Activated CD8-positive, alpha-beta T cell treated with anti-CD3 and anti-CD28 coated beads for 36 hours (primary cell): ENCODE measurements around the gene SYT1. TPM values are rescaled to one million over a fixed set of nuclear protein-coding genes. Genes with fewer than 3 reads are reported as not detected.
"Not testable (repeated sequence)": the region's sequence is repeated elsewhere in the genome, so short reads cannot be mapped to it uniquely, and the experiment has no call there.

ENCODE experiments used
- ATAC-seq: fragments of 200-7000 bp; cut with Tn5 transposase; one replicate; pipeline ENCODE4 v1.10.0; 2021; ENCODE audit warnings: mild to moderate bottlenecking, moderate library complexity
- CTCF ChIA-PET: fragments of 350-600 bp; sonication (Branson Sonifier 250); formaldehyde crosslinking; loops from one replicate; lab custom pipeline; 2021; ENCODE audit warnings: antibody characterized with exemption; lab: Charles Lee
- POLR2A ChIA-PET: fragments of 350-600 bp; sonication (Branson Sonifier 250); formaldehyde crosslinking; loops from one replicate; lab custom pipeline; 2021; ENCODE audit warnings: antibody characterized with exemption; lab: Charles Lee
- DNase-seq: peaks from one replicate; pipeline ENCODE4 v3.0.0-alpha.2; 2020
- H3K27ac Mint-ChIP-seq: one replicate; pipeline ENCODE4 v1.8.0; 2021; ENCODE audit warnings: mild to moderate bottlenecking, mixed read lengths
- H3K27me3 Mint-ChIP-seq: one replicate; pipeline ENCODE4 v1.8.0; 2021; ENCODE audit warnings: mixed read lengths
- H3K36me3 Mint-ChIP-seq: one replicate; pipeline ENCODE4 v1.8.0; 2021; ENCODE audit warnings: low read depth, mixed read lengths
- H3K4me1 Mint-ChIP-seq: one replicate; pipeline ENCODE4 v1.8.0; 2021; ENCODE audit warnings: low read depth, mixed read lengths
- H3K4me3 Mint-ChIP-seq: one replicate; pipeline ENCODE4 v1.8.0; 2021; ENCODE audit warnings: mild to moderate bottlenecking, moderate library complexity, mixed read lengths
- H3K9me3 Mint-ChIP-seq: one replicate; pipeline ENCODE4 v1.8.0; 2021; ENCODE audit warnings: mixed read lengths
- intact Hi-C: fragments of 100-400 bp; cut with micrococcal nuclease; formaldehyde crosslinking; loops from one replicate; pipeline ENCODE4 v1.10.0; 2022
- total RNA-seq, 2 experiments: library from RNA; stranded (reverse); gene quantifications; one replicate each; pipeline ENCODE4 v1.2.3, GENCODE V29; 2021
- TF ChIP-seq, protein P1 (sequence below): fragments of 200-600 bp; IDR thresholded peaks from one replicate; pipeline ENCODE4 v1.8.0; 2022; ENCODE audit warnings: antibody characterized with exemption, mild to moderate bottlenecking

SYT1 gene
- total RNA-seq, 2 experiments from 2014 or later, result not detected

DNA sequence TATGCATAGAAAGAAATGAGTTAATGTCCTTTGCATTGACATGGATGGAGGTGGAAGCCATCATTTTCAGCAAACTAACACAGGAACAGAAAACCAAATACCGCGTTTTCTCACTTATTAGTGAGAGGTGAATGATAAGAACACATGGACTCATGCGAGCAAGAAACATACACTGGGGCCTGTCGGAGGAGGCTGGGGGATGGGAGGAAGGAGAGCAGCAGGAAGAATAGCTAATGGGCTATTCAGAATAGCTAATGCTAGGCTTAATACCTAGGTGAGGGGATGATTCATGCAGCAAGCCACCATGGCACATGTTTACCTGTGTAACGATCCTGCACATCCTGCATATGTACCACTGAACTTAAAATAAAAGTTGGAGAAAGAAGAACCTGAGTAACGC, 29.1 kb upstream of the SYT1 start:
- TF ChIP-seq, protein P1, sequence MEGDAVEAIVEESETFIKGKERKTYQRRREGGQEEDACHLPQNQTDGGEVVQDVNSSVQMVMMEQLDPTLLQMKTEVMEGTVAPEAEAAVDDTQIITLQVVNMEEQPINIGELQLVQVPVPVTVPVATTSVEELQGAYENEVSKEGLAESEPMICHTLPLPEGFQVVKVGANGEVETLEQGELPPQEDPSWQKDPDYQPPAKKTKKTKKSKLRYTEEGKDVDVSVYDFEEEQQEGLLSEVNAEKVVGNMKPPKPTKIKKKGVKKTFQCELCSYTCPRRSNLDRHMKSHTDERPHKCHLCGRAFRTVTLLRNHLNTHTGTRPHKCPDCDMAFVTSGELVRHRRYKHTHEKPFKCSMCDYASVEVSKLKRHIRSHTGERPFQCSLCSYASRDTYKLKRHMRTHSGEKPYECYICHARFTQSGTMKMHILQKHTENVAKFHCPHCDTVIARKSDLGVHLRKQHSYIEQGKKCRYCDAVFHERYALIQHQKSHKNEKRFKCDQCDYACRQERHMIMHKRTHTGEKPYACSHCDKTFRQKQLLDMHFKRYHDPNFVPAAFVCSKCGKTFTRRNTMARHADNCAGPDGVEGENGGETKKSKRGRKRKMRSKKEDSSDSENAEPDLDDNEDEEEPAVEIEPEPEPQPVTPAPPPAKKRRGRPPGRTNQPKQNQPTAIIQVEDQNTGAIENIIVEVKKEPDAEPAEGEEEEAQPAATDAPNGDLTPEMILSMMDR, result no peak
- intact Hi-C loops, result no loop called here
- H3K4me3 Mint-ChIP-seq, result no peak overlapping the region
- ATAC-seq (no peak), DNase-seq (no peak)
- H3K9me3 Mint-ChIP-seq, result peaks cover under 1% of the 10 kb centered on the region
- POLR2A ChIA-PET, result interaction anchor here (0.6 kb wide), 1 partner anchor 1628 kb away, joined by 3 read pairs; no protein-coding TSS in a partner anchor
- H3K27me3 Mint-ChIP-seq, result no peaks in the 10 kb centered on the region
- no peaks in the 10 kb centered on the region for H3K36me3 Mint-ChIP-seq
- no peaks in the 10 kb centered on the region for H3K4me1 Mint-ChIP-seq
- no peak overlapping the region for H3K27ac Mint-ChIP-seq
- CTCF ChIA-PET, result no interaction called here

DNA sequence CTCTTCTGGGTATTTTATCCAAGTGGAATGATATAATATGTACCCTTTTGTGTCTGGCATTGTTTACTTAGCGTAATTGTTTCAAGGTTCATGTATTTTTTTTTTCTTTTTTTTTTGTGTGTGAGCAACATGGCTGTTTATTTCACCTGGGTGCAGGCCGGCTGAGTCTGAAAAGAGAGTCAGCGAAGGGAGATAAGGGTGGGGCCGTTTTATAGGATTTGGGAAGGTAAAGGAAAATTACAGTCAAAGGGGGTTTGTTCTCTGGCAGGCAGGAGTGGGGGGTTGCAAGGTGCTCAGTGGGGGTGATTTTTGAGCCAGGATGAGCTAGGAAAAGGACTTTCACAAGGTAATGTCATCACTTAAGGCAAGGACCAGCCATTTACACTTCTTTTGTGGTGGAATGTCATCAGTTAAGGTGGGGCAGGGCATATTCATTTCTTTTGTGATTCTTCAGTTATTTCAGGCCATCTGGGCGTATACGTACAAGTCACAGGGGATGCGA, 24.0 kb upstream of the SYT1 start:
- H3K9me3 Mint-ChIP-seq, DNase-seq, H3K4me1 Mint-ChIP-seq, intact Hi-C loops, H3K36me3 Mint-ChIP-seq, H3K4me3 Mint-ChIP-seq, H3K27me3 Mint-ChIP-seq, CTCF ChIA-PET, POLR2A ChIA-PET, ATAC-seq, H3K27ac Mint-ChIP-seq: not testable (repeated sequence)

DNA sequence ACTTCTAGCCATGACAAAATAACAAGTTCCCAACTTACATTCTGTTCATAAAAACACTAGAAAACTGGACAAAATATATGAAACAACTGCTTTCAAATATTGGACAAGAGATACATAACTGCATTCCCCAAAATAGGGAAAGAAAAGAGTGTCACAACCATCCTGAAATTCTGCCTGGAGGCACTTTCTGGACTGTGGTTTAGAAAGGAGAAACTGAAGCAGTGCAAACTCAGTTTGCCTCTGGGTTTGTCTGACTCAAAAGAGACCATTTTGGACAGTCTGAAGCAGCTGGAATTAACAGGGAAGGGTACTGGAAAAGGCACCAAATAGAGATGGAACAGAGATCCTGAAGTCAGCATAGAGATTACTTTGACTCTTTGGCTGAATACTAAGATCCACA, 11.3 kb upstream of the SYT1 start:
- no peaks in the 10 kb centered on the region for H3K27me3 Mint-ChIP-seq
- no peak overlapping the region for H3K27ac Mint-ChIP-seq
- TF ChIP-seq, protein P1, result no peak
- DNase-seq (no peak), ATAC-seq (no peak)
- H3K4me1 Mint-ChIP-seq, result no peaks in the 10 kb centered on the region
- ChIA-PET POLR2A (no interaction called here), CTCF (no interaction called here)
- peaks cover 2% of the 10 kb centered on the region for H3K9me3 Mint-ChIP-seq
- no peaks in the 10 kb centered on the region for H3K36me3 Mint-ChIP-seq
- H3K4me3 Mint-ChIP-seq, result no peak overlapping the region
- intact Hi-C loops, result no loop called here

DNA sequence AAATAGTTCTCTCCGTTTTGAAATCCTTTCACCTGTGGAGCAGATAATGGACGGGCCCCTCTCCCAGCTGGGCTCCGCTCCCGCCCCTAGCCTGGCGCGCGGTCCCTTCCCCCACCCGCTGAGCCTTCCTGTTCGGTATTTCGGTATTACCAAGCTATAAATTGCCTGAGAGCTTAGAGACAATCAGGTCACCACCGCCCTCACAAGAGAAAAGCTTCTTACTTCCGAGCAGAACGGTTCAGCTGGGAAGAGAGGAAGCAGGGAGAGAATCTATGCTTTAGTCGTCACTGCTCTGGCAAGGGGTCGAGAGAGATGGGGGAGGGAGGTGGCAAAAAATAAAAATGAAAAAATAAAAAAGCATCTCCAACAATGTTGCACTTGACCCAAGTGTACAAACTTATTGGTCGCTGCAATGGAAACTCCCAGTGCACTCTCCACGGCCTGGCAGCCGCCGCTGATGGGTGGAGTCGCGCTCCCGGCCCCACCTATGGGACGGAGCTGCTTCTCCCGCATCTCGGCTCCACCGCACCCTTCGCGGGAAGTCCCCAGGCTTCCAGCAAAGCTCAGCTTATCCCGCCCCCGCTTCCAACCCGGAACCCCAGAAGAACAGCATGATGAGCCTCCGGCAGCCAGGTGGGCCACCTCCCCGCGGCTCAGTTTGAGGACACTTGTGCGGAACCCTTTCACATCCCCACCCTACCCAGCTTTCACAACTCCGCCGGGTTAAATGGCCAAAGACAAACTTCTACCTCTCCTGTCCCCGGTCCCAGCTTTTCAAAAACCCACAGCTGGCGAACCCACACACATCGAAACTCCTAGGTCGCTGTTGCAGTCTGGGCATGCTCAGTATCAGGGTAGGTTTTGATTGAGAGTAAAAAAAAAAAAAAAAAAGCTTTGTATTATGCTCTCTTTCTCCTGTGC, 832 bp upstream of the SYT1 start:
- H3K27me3 Mint-ChIP-seq, result peaks cover 17% of the 10 kb centered on the region
- no peaks in the 10 kb centered on the region for H3K36me3 Mint-ChIP-seq
- H3K4me1 Mint-ChIP-seq, result no peaks in the 10 kb centered on the region
- intact Hi-C loops, result no loop called here
- H3K4me3 Mint-ChIP-seq, result no peak overlapping the region
- no peak for ATAC-seq
- no peaks in the 10 kb centered on the region for H3K9me3 Mint-ChIP-seq
- TF ChIP-seq, protein P1, result no peak
- no peak for DNase-seq
- H3K27ac Mint-ChIP-seq, result no peak overlapping the region
- ChIA-PET CTCF (no interaction called here), POLR2A (no interaction called here)

DNA sequence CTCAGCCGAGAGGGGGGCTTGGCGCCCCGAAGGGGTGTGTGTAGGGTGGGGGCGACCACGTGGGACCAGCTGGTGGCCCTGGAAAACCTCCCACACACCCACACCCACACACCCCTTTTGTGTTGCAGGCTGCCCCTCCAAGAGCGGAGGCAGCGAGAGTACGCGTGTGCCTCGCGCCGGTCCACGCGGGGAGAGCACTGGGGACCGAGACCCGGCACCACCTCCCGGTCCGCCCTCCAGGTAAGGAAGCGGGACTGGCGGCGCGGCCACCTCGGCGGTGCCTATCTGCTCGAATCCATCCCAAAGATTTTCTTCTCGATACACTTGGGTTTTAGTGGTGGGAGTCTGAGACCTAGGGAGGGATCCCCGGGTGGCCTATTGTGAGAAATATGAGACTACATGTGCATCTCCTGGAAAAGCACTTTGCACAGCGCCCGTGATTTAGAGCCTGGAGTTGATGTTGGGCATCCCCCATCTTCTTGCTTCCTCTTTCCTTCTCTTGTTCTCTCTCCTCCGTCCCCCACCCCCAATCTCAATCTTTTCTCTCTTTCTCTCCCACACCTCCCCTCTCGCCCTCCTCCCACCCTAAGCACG, 393 bp downstream of the SYT1 start:
- no peak for ATAC-seq
- ChIA-PET POLR2A (no interaction called here), CTCF (no interaction called here)
- Mint-ChIP-seq H3K27ac (no peak overlapping the region), H3K4me3 (no peak overlapping the region), H3K36me3 (no peaks in the 10 kb centered on the region), H3K27me3 (peaks cover 17% of the 10 kb centered on the region), H3K9me3 (no peaks in the 10 kb centered on the region), H3K4me1 (no peaks in the 10 kb centered on the region)
- intact Hi-C loops, result no loop called here
- TF ChIP-seq, protein P1, result no peak
- DNase-seq, result no peak
